Measurements from ENCODE around the gene CRYBB3.

GRCh38 chr22:25172153-25172552 lies 27.5 kb upstream of the CRYBB3 start:
- peak; percentile 15 to 34 (median 24) for TF ChIP-seq CTCF (IDR thresholded peaks at IDR 0.05)
- no peak for TF ChIP-seq POLR2A (IDR thresholded peaks at IDR 0.05)

Measured in testis (tissue), 2 donors.